CD4-positive, alpha-beta T cell treated with Interleukin-6 at 100 ng/mL for 8 hours (primary cell): Measurements from ENCODE around the gene AHR.
"Not testable (repeated sequence)": the region's sequence is repeated elsewhere in the genome, so short reads cannot be mapped to it uniquely, and the experiment has no call there.

Source experiments
- DNase-seq: peaks from one replicate; pipeline ENCODE4 v3.0.0-alpha.2; 2020; ENCODE audit warnings: mixed read lengths, low spot score

The AHR gene

DNA sequence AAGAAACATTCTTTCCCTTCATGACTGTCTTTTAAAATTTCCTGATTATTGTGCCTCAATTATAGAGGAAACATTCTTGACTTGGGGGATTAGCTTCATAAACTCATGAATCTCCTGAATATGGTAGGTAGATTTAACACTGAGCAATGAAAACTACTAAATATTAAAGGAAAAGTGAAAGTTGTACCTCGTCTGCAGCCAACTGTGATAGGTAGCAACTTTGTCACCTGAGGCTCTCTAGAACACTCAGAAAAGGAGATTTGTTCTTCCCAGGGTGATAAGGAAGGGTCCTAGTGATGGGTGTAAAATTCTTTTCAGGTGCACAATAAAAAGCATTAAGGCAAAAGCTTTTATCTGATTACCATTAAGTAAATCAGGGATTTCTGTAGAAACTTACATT lies 78.1 kb downstream of the AHR start:
- no peak for DNase-seq

DNA sequence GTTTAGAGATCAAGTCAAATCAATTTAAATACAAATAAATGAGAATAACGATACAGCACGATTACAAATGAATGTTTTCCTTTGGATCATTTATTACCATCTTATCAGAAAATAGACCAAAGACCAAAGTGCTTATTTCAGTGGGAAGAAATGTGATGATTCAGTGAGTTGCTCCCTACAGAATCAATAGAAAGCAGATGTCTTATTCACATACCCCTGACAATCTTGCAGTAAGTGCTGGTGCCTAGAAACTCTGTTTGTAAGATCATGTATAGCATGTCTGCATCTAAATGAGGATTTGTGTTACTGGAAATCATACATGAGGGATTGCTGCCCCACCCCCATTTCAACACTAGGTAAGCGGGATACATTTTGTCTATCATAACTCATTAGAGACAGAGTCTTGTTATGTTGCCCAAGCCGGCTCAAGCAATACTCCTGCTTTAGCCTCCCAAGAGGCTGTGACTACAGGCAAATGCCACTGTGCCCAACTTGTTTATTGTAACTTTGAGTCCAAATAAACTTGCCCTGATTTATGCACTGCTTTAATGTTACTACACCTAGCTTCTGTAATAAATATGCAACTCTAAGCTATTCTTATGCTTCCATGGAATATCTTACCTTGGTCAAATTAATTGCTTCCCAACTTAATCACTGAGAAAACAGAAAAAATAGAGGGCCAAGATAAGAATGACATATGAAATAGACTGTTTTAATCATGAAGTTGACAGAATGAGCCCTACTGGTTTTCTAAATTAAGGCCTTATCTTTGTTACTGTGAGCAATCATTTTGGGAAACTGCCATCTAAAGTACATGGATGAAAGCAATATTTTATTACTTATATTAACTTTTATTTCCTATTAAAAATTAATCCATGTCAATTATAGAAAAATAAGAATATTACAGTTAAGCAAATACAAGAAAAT lies 82.5 kb downstream of the AHR start:
- no peak for DNase-seq

DNA sequence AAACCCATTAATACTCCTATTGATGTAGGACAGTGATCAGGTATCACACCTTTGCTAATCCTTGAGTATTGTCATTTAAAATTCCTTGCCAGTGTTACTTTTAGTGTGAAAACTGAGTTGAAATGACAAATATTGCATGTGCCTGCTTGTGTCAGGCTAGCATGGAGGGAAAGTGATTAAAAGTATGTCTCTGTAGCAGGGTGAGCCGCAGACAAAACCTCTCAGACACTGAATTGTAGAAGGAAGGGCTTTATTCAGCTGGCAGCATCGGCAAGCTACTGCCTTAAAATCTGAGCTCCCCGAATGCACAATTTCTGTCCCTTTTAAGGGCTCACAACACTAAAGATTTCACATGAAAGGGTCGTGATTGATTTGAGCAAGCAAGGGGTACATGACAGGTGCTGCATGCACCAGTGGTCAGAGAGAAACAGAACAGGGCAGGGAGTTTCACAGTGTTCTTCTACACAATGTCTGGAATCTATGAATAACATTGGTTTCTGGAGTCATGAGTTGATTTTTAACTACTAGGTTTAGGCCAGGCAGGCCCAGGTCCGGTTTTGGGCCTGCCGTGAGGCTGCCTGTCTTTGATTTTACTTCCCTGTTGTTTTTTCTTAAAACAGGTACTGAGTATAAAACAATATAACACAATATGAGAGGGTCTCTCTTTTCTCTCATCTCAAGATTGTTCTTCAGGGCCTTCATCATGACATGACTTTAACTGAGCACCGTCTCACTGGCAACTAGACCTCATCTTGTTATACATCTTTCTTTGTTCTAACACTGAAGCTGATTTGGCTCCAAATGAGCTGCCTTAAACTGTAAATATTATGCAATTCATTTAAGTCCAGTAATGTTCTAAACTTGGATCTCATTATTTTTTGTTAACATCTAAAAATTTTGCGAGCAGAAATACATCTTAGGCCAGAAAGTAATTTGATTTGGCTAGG lies 84.2 kb downstream of the AHR start:
- DNase-seq: not testable (repeated sequence)

DNA sequence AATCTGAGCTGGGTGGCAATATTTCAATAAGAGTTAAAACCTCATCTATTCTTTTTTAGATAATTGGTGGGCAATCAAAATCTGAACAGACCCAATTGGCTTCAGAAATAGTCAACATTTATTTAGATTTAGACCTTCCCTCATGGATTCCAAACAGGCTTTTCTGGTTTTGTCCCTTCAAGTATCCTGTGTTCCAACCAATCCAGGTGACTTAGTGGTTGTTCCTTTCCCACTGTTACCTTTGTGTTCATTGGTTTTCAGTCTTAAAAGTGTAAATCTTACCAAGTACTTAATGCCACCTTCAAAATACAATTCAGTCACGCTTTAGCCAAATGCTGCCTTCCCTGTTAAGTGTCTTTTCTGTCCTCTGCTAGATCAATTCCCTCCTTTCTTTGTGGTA lies 85.9 kb downstream of the AHR start:
- DNase-seq: no peak

DNA sequence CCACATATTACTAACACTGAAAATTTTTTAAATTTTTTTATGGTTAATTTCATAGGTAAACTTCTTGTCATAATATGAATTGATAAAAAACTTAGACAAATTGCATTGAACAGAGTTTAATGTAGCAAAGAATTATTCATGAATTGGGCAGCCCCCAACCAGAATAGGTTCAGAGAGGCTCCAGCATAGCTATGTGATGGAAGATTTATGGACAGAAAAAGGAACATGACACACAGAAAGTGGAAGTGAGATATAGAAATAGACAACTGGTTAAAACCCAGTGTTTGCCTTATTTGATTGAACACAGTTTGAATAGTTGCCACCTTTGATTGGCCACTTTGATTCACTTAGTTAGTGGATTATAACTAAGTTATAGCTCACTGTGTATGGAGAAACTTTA lies 87.2 kb downstream of the AHR start:
- DNase-seq: no peak

DNA sequence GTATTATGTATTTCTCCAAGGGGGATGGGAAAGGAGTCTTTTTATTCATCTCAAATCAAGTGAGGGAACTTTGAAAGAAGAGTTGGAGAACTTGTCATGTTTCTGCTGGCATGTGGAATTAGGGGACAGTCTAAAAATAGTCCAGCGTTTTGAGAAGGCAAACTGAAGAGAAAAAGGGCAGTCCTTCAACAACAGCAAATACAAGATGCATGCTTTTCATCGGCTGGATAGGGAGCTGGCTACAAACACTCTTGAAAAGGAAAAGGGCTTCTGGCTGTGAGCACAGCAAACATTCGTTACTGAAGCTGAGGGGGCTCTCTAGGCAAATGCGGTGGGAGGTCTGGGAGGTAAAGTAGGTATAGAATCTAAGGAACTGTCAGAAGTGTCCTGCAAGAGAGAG lies 91.9 kb downstream of the AHR start:
- no peak for DNase-seq

DNA sequence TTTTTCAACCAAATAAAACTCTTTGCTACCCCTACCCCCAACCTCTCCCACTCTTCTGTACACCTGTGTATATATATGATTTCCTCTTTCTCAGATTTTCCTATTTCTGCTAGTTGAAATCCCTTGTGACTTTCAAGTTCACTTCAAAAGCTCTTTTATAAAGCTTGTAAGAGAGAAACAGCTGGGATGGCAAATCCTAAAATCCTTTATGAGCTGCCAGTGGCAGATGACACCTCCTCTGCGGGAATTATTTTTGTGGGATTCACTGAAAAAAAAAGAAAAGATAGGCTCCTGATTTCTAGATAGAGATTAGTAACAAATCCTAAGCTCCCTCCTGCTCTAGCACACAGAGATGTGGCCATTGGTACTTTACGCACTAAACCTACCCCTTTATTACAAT lies 92.9 kb downstream of the AHR start:
- DNase-seq: no peak

DNA sequence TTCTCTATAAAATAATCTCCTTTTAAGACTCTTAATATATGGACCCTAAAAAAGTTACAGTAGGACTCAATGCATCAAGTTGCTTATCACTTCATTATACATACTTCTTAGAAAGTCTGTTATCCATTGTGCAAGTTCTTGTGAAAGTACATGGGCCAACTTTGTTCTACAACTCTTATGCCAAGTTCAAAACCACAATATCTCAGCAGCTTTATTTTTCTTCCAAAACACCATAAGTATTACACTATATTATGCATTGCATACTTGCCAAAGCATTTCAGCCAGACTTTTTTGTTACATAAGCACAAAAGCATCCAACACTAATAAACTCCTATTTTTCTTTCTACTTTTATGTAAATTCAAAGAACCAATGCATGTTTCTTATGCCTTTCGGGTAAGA lies 94.4 kb downstream of the AHR start:
- DNase-seq: no peak

DNA sequence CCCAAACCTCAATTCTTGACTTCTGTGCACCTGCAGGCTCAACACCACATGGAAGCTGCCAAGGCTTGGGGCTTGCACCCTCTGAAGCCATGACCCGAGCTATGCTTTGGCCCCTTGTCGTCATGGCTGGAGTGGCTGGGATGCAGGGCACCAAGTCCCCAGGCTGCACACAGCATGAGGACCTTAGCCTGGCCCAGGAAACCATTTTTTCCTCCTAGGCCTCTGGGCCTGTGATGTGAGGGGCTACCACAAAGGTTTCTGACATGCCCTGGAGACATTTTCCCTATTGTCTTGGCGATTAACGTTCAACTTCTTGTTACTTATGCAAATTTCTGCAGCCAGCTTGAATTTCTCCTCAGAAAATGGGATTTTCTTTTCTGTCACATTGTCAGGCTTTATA lies 96.1 kb downstream of the AHR start:
- DNase-seq: not testable (repeated sequence)
